Measurements from ENCODE around the gene LRTM2.

Gene LRTM2

GRCh38 chr12:1864867-1865266 lies 44.5 kb downstream of the LRTM2 start:
- H3K9me3 ChIP-seq (ENCODE audit: insufficient read depth, low read depth, low read length): no peaks in the 10 kb centered on the region
- no peak overlapping the region for H3K9ac ChIP-seq (ENCODE audit: low read depth, low read length)
- H3K4me1 ChIP-seq (ENCODE audit: insufficient read depth, low read length): no peaks in the 10 kb centered on the region
- no peaks in the 10 kb centered on the region for H3K36me3 ChIP-seq (ENCODE audit: insufficient read depth, low read depth, low read length)
- no peaks in the 10 kb centered on the region for H3K27me3 ChIP-seq (ENCODE audit: insufficient read depth, low read length)
- H3K27ac ChIP-seq (ENCODE audit: low read length): no peak overlapping the region
- no peak overlapping the region for H3K4me3 ChIP-seq (ENCODE audit: low read length)

DNA sequence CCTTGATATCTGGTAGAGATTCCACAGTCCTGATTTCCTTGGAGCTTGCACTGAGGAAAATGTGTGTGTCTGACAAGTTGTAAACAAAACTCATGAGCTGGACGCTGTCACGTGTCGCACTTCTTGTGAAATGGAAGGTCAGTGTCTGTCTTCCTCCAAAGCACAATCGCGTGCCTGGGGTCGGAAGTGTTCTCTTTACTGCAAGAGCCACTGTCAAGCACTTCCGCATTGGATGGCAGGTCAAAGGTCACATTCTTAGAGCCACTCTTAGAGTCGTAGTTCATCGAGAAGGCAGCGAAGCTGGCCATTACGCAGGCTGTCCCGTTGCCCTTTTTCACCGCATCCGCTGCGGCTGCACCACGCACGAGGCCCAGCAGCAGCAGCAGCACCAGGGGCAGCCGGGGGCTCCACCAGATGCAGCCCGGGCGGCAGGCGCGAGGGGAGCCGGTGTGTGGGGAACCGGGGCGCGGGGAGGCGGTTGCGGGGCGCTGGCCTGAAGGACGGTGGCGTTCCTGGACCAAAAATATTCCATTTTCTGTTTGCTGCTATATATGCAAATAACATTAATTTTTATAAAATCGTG lies 45.0 kb downstream of the LRTM2 start:
- H3K36me3 ChIP-seq (ENCODE audit: insufficient read depth, low read depth, low read length): no peaks in the 10 kb centered on the region
- H3K9ac ChIP-seq (ENCODE audit: low read depth, low read length): no peak overlapping the region
- no peaks in the 10 kb centered on the region for H3K9me3 ChIP-seq (ENCODE audit: insufficient read depth, low read depth, low read length)
- H3K4me1 ChIP-seq (ENCODE audit: insufficient read depth, low read length): no peaks in the 10 kb centered on the region
- H3K27ac ChIP-seq (ENCODE audit: low read length): no peak overlapping the region
- H3K4me3 ChIP-seq (ENCODE audit: low read length): no peak overlapping the region
- H3K27me3 ChIP-seq (ENCODE audit: insufficient read depth, low read length): no peaks in the 10 kb centered on the region

- no peak overlapping the region for H3K4me3 ChIP-seq (ENCODE audit: low read length)
- no peak overlapping the region for H3K9ac ChIP-seq (ENCODE audit: low read depth, low read length)
- no peak overlapping the region for H3K27ac ChIP-seq (ENCODE audit: low read length)
- no peaks in the 10 kb centered on the region for H3K36me3 ChIP-seq (ENCODE audit: insufficient read depth, low read depth, low read length)
- H3K27me3 ChIP-seq (ENCODE audit: insufficient read depth, low read length): no peaks in the 10 kb centered on the region
- H3K4me1 ChIP-seq (ENCODE audit: insufficient read depth, low read length): no peaks in the 10 kb centered on the region
- no peaks in the 10 kb centered on the region for H3K9me3 ChIP-seq (ENCODE audit: insufficient read depth, low read depth, low read length)
Observed at GRCh38 chr12:1869145-1869544, 48.8 kb downstream of the LRTM2 start.

- H3K36me3 ChIP-seq (ENCODE audit: insufficient read depth, low read depth, low read length): no peaks in the 10 kb centered on the region
Observed at GRCh38 chr12:1870086-1870485, 49.7 kb downstream of the LRTM2 start.

DNA sequence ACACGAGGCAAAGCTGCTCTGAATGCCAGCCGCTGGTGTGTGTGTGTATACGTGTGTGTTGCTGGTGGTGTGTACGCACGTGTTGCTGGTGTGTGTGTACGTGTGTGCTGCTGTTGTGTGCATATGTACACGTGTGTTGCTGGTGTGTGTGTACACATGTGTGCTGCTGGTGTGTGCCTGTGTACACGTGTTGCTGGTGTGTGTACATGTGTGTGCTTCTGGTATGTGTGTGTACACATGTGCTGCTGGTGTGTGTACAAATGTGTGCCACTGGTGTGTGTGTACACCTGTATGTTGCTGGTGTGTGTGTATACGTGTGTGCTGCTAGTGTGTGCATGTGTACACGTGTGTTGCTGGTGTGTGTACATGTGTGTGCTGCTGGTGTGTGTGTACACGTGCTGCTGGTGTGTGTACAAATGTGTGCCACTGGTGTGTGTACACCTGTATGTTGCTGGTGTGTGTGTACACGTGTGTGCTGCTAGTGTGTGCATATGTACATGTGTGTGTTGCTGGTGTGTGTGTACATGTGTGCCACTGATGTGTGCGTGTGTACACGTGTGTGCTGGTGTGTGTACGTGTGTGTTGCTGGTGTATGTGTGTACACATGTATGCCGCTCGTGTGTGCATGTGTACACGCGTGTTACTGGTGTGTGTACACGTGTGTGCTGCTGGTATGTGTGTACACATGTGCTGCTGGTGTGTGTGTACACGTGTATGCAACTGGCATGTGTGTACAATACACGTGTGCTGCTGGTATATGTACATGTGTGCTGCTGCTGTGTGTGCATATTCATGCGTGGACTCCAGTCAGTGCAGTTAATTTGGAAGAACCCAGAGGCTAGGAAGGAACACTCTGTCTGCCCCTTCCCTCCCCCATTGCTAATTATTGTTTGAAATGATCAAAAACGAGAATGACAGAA lies 50.9 kb downstream of the LRTM2 start:
- H3K9me3 ChIP-seq (ENCODE audit: insufficient read depth, low read depth, low read length): no peaks in the 10 kb centered on the region
- no peak overlapping the region for H3K27ac ChIP-seq (ENCODE audit: low read length)
- H3K4me1 ChIP-seq (ENCODE audit: insufficient read depth, low read length): no peaks in the 10 kb centered on the region
- no peak overlapping the region for H3K9ac ChIP-seq (ENCODE audit: low read depth, low read length)
- H3K4me3 ChIP-seq (ENCODE audit: low read length): no peak overlapping the region
- no peaks in the 10 kb centered on the region for H3K36me3 ChIP-seq (ENCODE audit: insufficient read depth, low read depth, low read length)
- no peaks in the 10 kb centered on the region for H3K27me3 ChIP-seq (ENCODE audit: insufficient read depth, low read length)

More at GRCh38 chr12:1870086-1870485, 49.7 kb downstream of the LRTM2 start:
- no peak overlapping the region for H3K27ac ChIP-seq (ENCODE audit: low read length)
- H3K9ac ChIP-seq (ENCODE audit: low read depth, low read length): no peak overlapping the region
- no peaks in the 10 kb centered on the region for H3K4me1 ChIP-seq (ENCODE audit: insufficient read depth, low read length)
- no peaks in the 10 kb centered on the region for H3K27me3 ChIP-seq (ENCODE audit: insufficient read depth, low read length)
- no peaks in the 10 kb centered on the region for H3K9me3 ChIP-seq (ENCODE audit: insufficient read depth, low read depth, low read length)
- no peak overlapping the region for H3K4me3 ChIP-seq (ENCODE audit: low read length)

- Histone ChIP-seq H3K9ac (ENCODE audit: low read depth, low read length) (no peak overlapping the region), H3K4me3 (ENCODE audit: low read length) (no peak overlapping the region), H3K36me3 (ENCODE audit: insufficient read depth, low read depth, low read length) (no peaks in the 10 kb centered on the region), H3K27ac (ENCODE audit: low read length) (no peak overlapping the region), H3K27me3 (ENCODE audit: insufficient read depth, low read length) (no peaks in the 10 kb centered on the region), H3K4me1 (ENCODE audit: insufficient read depth, low read length) (no peaks in the 10 kb centered on the region), H3K9me3 (ENCODE audit: insufficient read depth, low read depth, low read length) (no peaks in the 10 kb centered on the region)
Observed at GRCh38 chr12:1872001-1872400, 51.6 kb downstream of the LRTM2 start.

DNA sequence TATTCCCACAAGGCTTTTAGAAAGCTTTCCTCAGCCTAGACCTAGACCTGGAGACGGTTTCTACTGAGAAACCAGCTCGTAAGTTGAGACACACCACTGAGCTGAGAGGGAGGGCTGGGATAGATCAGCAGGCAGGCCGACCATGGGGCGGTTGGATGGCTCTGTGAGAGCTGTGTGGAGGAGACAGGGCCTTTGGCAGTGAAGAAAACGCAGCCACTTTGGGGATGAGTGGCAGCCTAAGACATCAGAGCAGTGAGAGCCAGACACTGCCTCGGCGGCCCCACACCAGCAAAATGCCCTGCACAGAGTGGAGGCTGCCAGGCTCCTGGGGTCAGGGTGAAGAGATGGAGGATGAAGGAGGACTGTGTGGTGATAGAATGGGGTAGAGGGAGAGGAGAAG lies 52.1 kb downstream of the LRTM2 start:
- H3K9ac ChIP-seq (ENCODE audit: low read depth, low read length): no peak overlapping the region
- H3K9me3 ChIP-seq (ENCODE audit: insufficient read depth, low read depth, low read length): no peaks in the 10 kb centered on the region
- no peak overlapping the region for H3K27ac ChIP-seq (ENCODE audit: low read length)
- H3K4me1 ChIP-seq (ENCODE audit: insufficient read depth, low read length): no peaks in the 10 kb centered on the region
- no peaks in the 10 kb centered on the region for H3K36me3 ChIP-seq (ENCODE audit: insufficient read depth, low read depth, low read length)
- no peaks in the 10 kb centered on the region for H3K27me3 ChIP-seq (ENCODE audit: insufficient read depth, low read length)
- H3K4me3 ChIP-seq (ENCODE audit: low read length): no peak overlapping the region

- H3K9me3 ChIP-seq (ENCODE audit: insufficient read depth, low read depth, low read length): no peaks in the 10 kb centered on the region
Observed at GRCh38 chr12:1873531-1874510, 53.5 kb downstream of the LRTM2 start.

GRCh38 chr12:1875608-1876007 lies 55.2 kb downstream of the LRTM2 start:
- Histone ChIP-seq H3K4me1 (ENCODE audit: insufficient read depth, low read length) (no peaks in the 10 kb centered on the region), H3K27me3 (ENCODE audit: insufficient read depth, low read length) (no peaks in the 10 kb centered on the region), H3K9me3 (ENCODE audit: insufficient read depth, low read depth, low read length) (no peaks in the 10 kb centered on the region), H3K4me3 (ENCODE audit: low read length) (no peak overlapping the region), H3K27ac (ENCODE audit: low read length) (no peak overlapping the region), H3K9ac (ENCODE audit: low read depth, low read length) (no peak overlapping the region), H3K36me3 (ENCODE audit: insufficient read depth, low read depth, low read length) (no peaks in the 10 kb centered on the region)

More at GRCh38 chr12:1873531-1874510, 53.5 kb downstream of the LRTM2 start:
- Histone ChIP-seq H3K36me3 (ENCODE audit: insufficient read depth, low read depth, low read length) (no peaks in the 10 kb centered on the region), H3K4me3 (ENCODE audit: low read length) (no peak overlapping the region), H3K27ac (ENCODE audit: low read length) (no peak overlapping the region), H3K27me3 (ENCODE audit: insufficient read depth, low read length) (no peaks in the 10 kb centered on the region), H3K4me1 (ENCODE audit: insufficient read depth, low read length) (no peaks in the 10 kb centered on the region), H3K9ac (ENCODE audit: low read depth, low read length) (no peak overlapping the region)

DNA sequence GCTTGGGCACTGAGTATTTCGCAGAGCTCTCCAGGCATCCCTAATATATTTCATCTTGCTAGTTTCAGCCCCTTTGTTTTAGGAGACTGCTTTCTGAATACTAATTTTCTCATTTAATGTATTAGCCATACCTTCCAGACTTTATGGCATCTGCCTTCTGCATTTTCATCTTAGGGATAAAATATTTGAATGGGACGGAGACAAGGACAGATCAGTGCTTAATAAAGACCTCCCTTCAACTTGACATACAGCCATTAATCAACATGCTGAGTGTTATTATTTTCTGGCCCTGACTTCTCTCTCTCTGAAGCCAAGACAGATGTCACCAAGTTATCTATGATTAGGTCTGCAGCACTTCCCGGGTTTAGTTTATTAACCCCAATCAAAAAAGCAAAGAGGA lies 55.7 kb downstream of the LRTM2 start:
- Histone ChIP-seq H3K27ac (ENCODE audit: low read length) (no peak overlapping the region), H3K4me3 (ENCODE audit: low read length) (no peak overlapping the region), H3K36me3 (ENCODE audit: insufficient read depth, low read depth, low read length) (no peaks in the 10 kb centered on the region), H3K9ac (ENCODE audit: low read depth, low read length) (no peak overlapping the region), H3K27me3 (ENCODE audit: insufficient read depth, low read length) (no peaks in the 10 kb centered on the region), H3K4me1 (ENCODE audit: insufficient read depth, low read length) (no peaks in the 10 kb centered on the region), H3K9me3 (ENCODE audit: insufficient read depth, low read depth, low read length) (no peaks in the 10 kb centered on the region)

DNA sequence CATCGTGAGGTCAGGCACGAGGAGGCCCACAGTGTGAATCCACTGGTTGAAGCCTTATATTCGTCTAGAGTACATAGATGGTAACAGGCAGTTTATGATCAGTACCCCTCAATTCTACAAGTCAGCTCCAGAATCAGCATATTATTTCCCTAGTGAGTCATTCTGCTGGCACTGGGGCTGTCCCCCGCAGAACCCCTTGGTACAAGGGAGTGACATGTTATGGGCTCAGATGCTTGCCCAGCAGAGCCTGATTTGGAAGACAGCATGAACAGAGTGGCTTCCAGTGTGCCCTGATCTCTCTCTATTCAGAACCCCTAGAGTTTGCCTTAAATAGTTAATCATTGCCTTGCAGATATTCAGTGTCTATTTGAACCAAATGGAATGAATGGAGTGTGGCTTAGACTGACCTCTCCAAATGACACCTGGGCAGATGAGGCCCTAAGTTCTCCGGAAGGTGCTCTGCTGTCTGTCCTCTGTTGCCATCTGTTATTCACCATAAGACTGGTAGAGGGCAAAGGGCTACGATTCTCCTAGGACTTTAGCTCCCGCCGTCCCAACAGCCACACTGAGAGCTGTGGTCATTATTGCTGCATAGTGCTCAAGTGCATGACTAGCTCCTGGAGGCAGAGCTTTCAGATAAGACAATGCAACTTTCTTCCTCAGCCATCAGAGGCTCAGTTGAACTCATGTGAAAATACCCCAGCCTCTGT lies 57.0 kb downstream of the LRTM2 start:
- no peaks in the 10 kb centered on the region for H3K36me3 ChIP-seq (ENCODE audit: insufficient read depth, low read depth, low read length)
- H3K9ac ChIP-seq (ENCODE audit: low read depth, low read length): no peak overlapping the region
- no peaks in the 10 kb centered on the region for H3K9me3 ChIP-seq (ENCODE audit: insufficient read depth, low read depth, low read length)
- no peak overlapping the region for H3K4me3 ChIP-seq (ENCODE audit: low read length)
- no peaks in the 10 kb centered on the region for H3K27me3 ChIP-seq (ENCODE audit: insufficient read depth, low read length)
- no peak overlapping the region for H3K27ac ChIP-seq (ENCODE audit: low read length)
- no peaks in the 10 kb centered on the region for H3K4me1 ChIP-seq (ENCODE audit: insufficient read depth, low read length)
